Lung (tissue), 12 donors: Measurements from ENCODE around the gene DPP6. TPM values are rescaled to one million over a fixed set of nuclear protein-coding genes. Genes with fewer than 3 reads are reported as not detected.

Experiments used
- ATAC-seq: fragments of 200-7000 bp; cut with Tn5 transposase; one replicate; pipeline ENCODE4 v1.9.1; 2020; ENCODE audit warnings: moderate number of reproducible peaks; ENCODE audit not compliant: insufficient read depth, low FRiP score
- DNase-seq, 3 donors: peaks; one replicate each; pipeline ENCODE4 v3.0.0-alpha.2; 2013 to 2017
- H3K27ac ChIP-seq, 2 donors: one replicate each; pipeline ENCODE4 v1.5.1; 2013; ENCODE audit warnings: mild to moderate bottlenecking in 2 of 2, moderate library complexity in 2 of 2, control low read depth in 1 of 2, inconsistent platforms in 1 of 2, low read depth in 1 of 2, low read length in 1 of 2
- H3K27me3 ChIP-seq, 3 donors: one replicate each; pipeline ENCODE4 v1.5.1; 2013; ENCODE audit warnings: low read length in 2 of 3; ENCODE audit not compliant: control insufficient read depth in 3 of 3, insufficient read depth in 3 of 3
- H3K36me3 ChIP-seq, 4 donors: one replicate each; pipeline ENCODE4 v1.5.1; 2013; ENCODE audit warnings: low read length in 4 of 4, mild to moderate bottlenecking in 1 of 4, moderate library complexity in 1 of 4; ENCODE audit not compliant: control insufficient read depth in 4 of 4, insufficient read depth in 4 of 4
- H3K4me1 ChIP-seq, 5 donors: one replicate each; pipeline ENCODE4 v1.5.1; 2013; ENCODE audit warnings: low read length in 5 of 5, mild to moderate bottlenecking in 2 of 5, moderate library complexity in 1 of 5; ENCODE audit not compliant: control insufficient read depth in 5 of 5, insufficient read depth in 5 of 5
- H3K4me3 ChIP-seq: one replicate; pipeline ENCODE4 v1.5.1; 2013; ENCODE audit warnings: mild to moderate bottlenecking, control low read depth, moderate library complexity
- H3K9ac ChIP-seq, 2 donors: one replicate each; pipeline ENCODE4 v1.5.1; 2013; ENCODE audit warnings: low read length in 2 of 2, control low read depth in 1 of 2; ENCODE audit not compliant: insufficient read depth in 1 of 2
- H3K9me3 ChIP-seq, 4 donors: one replicate each; pipeline ENCODE4 v1.5.1; 2013; ENCODE audit warnings: low read length in 3 of 4, mild to moderate bottlenecking in 1 of 4, moderate library complexity in 1 of 4; ENCODE audit not compliant: control insufficient read depth in 4 of 4, insufficient read depth in 3 of 4
- WGBS, 2 donors: extraction: QIAGEN DNeasy Blood & Tissue Kit; methylation state at CpG; one replicate each; pipeline ENCODE4 v1.1.7; 2013; 5-methylcytosine and 5-hydroxymethylcytosine counted together
- polyA plus RNA-seq, 2 donors: library from polyadenylated mRNA; stranded (reverse); fragments of 200-250 nt; gene quantifications; one replicate each; pipeline ENCODE4 v1.2.1, GENCODE V29; 2013
- total RNA-seq, 2 donors: library from RNA; depleted of rRNA in 1 of 2; stranded (reverse); fragments of >200 nt in 1 of 2; gene quantifications; one replicate each; pipeline ENCODE4 v1.2.1, GENCODE V29; 2014 to 2021
- TF ChIP-seq, protein P1 (sequence below): IDR thresholded peaks from 2 replicates; pipeline ENCODE4 v1.5.1; 2012; ENCODE audit warnings: mild to moderate bottlenecking; ENCODE audit errors: control extremely low read depth, extremely low read depth
- donor health status: control.
- donor health status: control.
- donor health status: Bipolar disorder and iron deficiency.
- donor health status: healthy.
- donor health status: DM: yes; HTN: yes; CAD: no.

Gene DPP6
- total and polyA plus RNA-seq, 4 donors: 0.08 to 1.3 (median 0.75) TPM

DNA sequence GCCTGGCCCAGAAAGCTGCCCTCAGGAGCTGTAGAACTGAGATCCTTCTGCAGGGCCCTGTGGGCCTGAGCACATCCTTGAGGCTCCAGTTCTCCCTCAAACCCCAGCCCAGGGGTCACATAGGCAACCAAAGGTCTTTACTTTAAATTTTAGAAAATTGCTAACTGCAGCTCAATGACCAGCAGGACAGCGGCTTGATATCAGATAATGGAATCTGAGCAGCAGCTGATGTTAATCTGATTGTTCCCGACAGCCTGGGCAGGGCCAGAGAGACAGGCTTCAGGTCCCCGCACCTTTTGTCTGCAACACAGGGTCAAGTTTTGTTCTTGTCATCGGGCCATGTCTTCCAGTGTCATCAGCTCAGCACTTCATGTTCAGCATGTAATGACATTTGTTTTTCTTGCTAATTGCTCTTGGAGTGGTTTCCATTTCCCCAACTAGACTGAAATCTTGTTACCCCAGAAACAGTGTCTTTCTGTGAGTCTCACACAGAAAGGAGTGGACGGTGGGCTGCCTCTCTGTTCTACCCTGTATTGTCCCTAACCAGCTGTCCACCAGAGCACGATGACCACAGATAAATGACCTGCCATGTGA lies 859.8 kb downstream of the DPP6 start:
- Histone ChIP-seq H3K27me3 (peaks cover 0 to 16% (median 0%) of the 10 kb centered on the region in 3 donors), H3K9ac (no peak overlapping the region), H3K4me3 (no peak overlapping the region), H3K4me1 (peaks cover 0 to 15% (median 0%) of the 10 kb centered on the region in 5 donors), H3K36me3 (no peaks in the 10 kb centered on the region), H3K27ac (no peak overlapping the region), H3K9me3 (peaks cover 0 to 14% (median 1%) of the 10 kb centered on the region in 4 donors)
- DNase-seq (no peak), ATAC-seq (no peak)
- TF ChIP-seq, protein P1, sequence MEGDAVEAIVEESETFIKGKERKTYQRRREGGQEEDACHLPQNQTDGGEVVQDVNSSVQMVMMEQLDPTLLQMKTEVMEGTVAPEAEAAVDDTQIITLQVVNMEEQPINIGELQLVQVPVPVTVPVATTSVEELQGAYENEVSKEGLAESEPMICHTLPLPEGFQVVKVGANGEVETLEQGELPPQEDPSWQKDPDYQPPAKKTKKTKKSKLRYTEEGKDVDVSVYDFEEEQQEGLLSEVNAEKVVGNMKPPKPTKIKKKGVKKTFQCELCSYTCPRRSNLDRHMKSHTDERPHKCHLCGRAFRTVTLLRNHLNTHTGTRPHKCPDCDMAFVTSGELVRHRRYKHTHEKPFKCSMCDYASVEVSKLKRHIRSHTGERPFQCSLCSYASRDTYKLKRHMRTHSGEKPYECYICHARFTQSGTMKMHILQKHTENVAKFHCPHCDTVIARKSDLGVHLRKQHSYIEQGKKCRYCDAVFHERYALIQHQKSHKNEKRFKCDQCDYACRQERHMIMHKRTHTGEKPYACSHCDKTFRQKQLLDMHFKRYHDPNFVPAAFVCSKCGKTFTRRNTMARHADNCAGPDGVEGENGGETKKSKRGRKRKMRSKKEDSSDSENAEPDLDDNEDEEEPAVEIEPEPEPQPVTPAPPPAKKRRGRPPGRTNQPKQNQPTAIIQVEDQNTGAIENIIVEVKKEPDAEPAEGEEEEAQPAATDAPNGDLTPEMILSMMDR: no peak
- WGBS, 2 donors: 90% methylated on average over 6 of the region's 6 CpGs

DNA sequence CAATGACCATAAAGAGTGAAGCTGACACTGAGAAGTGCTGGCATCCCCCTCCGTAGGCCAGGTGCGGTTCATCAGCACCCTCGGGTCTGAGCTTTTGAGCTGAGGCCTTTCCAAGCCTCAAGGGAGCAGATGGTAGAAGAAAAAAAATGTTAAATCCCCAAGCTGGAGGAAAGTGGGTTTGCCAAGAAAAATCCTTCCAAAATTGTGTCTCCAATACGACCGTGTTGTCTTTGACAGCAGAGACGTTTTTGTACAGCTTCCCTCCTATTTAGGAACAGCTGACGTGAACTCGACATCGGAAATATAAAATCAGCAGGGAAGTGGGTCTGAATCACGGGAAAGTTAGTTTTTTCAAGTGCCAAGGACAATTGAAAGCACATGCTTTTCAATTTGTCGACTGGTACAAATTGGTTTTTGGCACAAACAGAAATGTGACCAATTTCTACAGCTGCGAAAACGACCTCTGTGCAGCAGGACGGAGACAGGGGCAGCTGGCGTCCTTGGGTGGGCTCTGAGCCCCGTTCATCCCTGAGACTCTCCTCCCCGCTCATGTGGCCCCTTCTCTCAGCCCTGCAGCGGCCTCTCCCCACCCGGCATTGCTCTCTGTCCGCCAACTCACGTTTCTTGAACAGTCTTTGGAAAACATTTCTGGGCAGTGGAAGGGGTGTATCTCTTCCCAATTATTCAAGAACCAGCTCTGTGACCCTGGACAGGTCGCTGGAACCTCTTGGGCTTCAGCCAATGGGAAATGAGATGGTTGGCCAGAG lies 860.9 kb downstream of the DPP6 start:
- Histone ChIP-seq H3K9ac (no peak overlapping the region), H3K9me3 (peaks cover 0 to 14% (median 1%) of the 10 kb centered on the region in 4 donors), H3K4me1 (peaks cover 0 to 15% (median 0%) of the 10 kb centered on the region in 5 donors), H3K36me3 (no peaks in the 10 kb centered on the region), H3K27ac (no peak overlapping the region), H3K27me3 (peaks cover 0 to 18% (median 0%) of the 10 kb centered on the region in 3 donors), H3K4me3 (no peak overlapping the region)
- DNase-seq (peak in 2 of 3 donors; percentile 63 to 71), ATAC-seq (no peak)
- TF ChIP-seq, protein P1: no peak
- 70 to 79% methylated on average over 22 of the region's 22 CpGs for WGBS, 2 donors

DNA sequence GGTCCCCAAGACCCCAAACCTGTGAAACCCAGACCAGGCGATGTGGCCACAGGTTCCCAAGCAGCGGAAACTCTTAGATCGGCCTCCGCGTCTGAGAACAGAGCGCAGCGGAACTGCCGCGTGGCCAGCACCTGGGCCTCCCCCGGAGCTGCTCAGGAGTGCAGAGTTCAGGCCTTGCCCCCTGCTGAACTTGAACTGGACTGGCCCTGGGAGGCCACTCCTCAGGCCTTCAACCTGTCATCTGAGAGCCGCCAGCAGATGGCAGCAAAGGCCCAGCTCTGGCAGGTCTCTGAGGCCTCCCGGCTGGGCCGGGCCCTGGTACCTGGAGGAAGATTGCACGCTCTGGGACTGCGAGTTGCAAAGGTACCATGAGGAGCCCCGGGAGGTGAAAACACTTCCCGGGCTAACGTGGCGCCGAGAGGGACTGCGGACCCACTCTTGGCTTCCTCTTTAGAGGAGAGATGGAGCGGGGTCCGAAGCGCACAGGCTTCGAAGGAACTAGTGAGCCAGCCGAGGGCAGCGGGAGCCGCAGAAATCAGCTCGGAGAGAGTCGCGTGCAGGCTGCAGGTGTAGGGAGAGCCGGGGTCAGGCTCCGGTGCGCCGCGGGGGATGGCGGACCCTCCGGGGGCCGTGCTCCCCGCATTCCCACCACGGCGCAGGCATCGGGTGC lies 861.6 kb downstream of the DPP6 start:
- WGBS, 2 donors: 11 to 12% methylated on average over 39 to 43 of the region's 43 CpGs
- peak; percentile 89 for ATAC-seq
- no peak overlapping the region for H3K9ac ChIP-seq

More for the DNA sequence above, 861.6 kb downstream of the DPP6 start:
- H3K4me1 ChIP-seq: peaks cover 0 to 15% (median 0%) of the 10 kb centered on the region in 5 donors
- no peak overlapping the region for H3K27ac ChIP-seq
- TF ChIP-seq, protein P1: peak; percentile 77
- no peaks in the 10 kb centered on the region for H3K36me3 ChIP-seq
- H3K27me3 ChIP-seq: peaks cover 0 to 18% (median 0%) of the 10 kb centered on the region in 3 donors
- peak; percentile 77 to 81 (median 79) for DNase-seq
- no peak overlapping the region for H3K4me3 ChIP-seq
- peaks cover 0 to 14% (median 1%) of the 10 kb centered on the region in 4 donors for H3K9me3 ChIP-seq
